ENCODE measurements around the gene CACNA1A.

Gene CACNA1A

GRCh38 chr19:13297023-13297422 is 209.3 kb downstream of the CACNA1A start:
- no peak overlapping the region for H3K4me3 ChIP-seq (ENCODE audit: low read depth, low read length)
- no peak for DNase-seq (ENCODE audit: low read depth)
- TF ChIP-seq CTCF (conservative IDR thresholded peaks at IDR 0.05; ENCODE audit: low read depth, low read length), result no peak

- no peak for DNase-seq (ENCODE audit: low read depth)
- no peak overlapping the region for H3K4me3 ChIP-seq (ENCODE audit: low read depth, low read length)
- no peak for TF ChIP-seq CTCF (conservative IDR thresholded peaks at IDR 0.05; ENCODE audit: low read depth, low read length)
Observed at GRCh38 chr19:13294812-13295567, 211.3 kb downstream of the CACNA1A start.

GRCh38 chr19:13291913-13292312 is 214.4 kb downstream of the CACNA1A start:
- no peak for DNase-seq (ENCODE audit: low read depth)
- TF ChIP-seq CTCF (conservative IDR thresholded peaks at IDR 0.05; ENCODE audit: low read depth, low read length), result no peak
- no peak overlapping the region for H3K4me3 ChIP-seq (ENCODE audit: low read depth, low read length)

GRCh38 chr19:13290741-13291140 is 215.5 kb downstream of the CACNA1A start:
- TF ChIP-seq CTCF (conservative IDR thresholded peaks at IDR 0.05; ENCODE audit: low read depth, low read length), result no peak
- H3K4me3 ChIP-seq (ENCODE audit: low read depth, low read length), result no peak overlapping the region
- DNase-seq (ENCODE audit: low read depth), result no peak

- no peak for TF ChIP-seq CTCF (conservative IDR thresholded peaks at IDR 0.05; ENCODE audit: low read depth, low read length)
- DNase-seq (ENCODE audit: low read depth), result no peak
- no peak overlapping the region for H3K4me3 ChIP-seq (ENCODE audit: low read depth, low read length)
Observed at GRCh38 chr19:13289295-13289694, 217.0 kb downstream of the CACNA1A start.

GRCh38 chr19:13286195-13286985 is 219.9 kb downstream of the CACNA1A start:
- no peak for TF ChIP-seq CTCF (conservative IDR thresholded peaks at IDR 0.05; ENCODE audit: low read depth, low read length)
- no peak overlapping the region for H3K4me3 ChIP-seq (ENCODE audit: low read depth, low read length)
- DNase-seq (ENCODE audit: low read depth), result no peak

Measured in choroid plexus epithelial cell (primary cell).